ENCODE measurements around the gene NTRK2. TPM values are rescaled to one million over a fixed set of nuclear protein-coding genes. Genes with fewer than 3 reads are reported as not detected.

NTRK2 gene
- total RNA-seq, 1 experiment from 2014 or later = not detected

- no peak for TF ChIP-seq ATF3 (IDR thresholded peaks at IDR 0.05)
- TF ChIP-seq POLR2AphosphoS5 (IDR thresholded peaks at IDR 0.05; ENCODE audit: low read depth, low read length) = no peak
- no peak for TF ChIP-seq FOSL1 (IDR thresholded peaks at IDR 0.05; ENCODE audit: low read depth)
- TF ChIP-seq JUND (IDR thresholded peaks at IDR 0.05) = no peak
These were observed 321.5 kb downstream of the NTRK2 start (continued) for GRCh38 chr9:84990850-84991513.

GRCh38 chr9:84991514-84991870 lies 322.0 kb downstream of the NTRK2 start:
- H3K27ac ChIP-seq (ENCODE audit: low read depth, low read length) = no peak overlapping the region
- H3K4me2 ChIP-seq (ENCODE audit: low read length) = no peak overlapping the region
- H3K4me3 ChIP-seq (replicated peaks in 1 of 2; ENCODE audit: low read depth in 1 of 2, low read length in 2 of 2) = no peak overlapping the region
- no peaks in the 10 kb centered on the region for H4K20me1 ChIP-seq (ENCODE audit: insufficient read depth)
- DNase-seq (ENCODE audit: low read depth, low spot score) (no peak), ATAC-seq (no peak)
- H3K27me3 ChIP-seq (ENCODE audit: insufficient read depth, low read length) = peaks cover 51% of the 10 kb centered on the region
- no TSS peak for BruUV-seq (replicated peaks)
- POLR2A ChIA-PET = no interaction called here
- H3K9me2 ChIP-seq (ENCODE audit: insufficient read depth) = no peaks in the 10 kb centered on the region
- CTCF ChIA-PET = no interaction called here
- H3K36me3 ChIP-seq (ENCODE audit: control insufficient read depth in 1 of 2, insufficient read depth in 2 of 2, low read length in 2 of 2) = no peaks in the 10 kb centered on the region
- no peaks in the 10 kb centered on the region for H3K79me2 ChIP-seq (ENCODE audit: insufficient read depth, low read length)
- H3K9ac ChIP-seq (ENCODE audit: low read length) = no peak overlapping the region
- TF ChIP-seq JUND (IDR thresholded peaks at IDR 0.05) (no peak), YY1 (IDR thresholded peaks at IDR 0.05; ENCODE audit: extremely low read depth, insufficient replicate concordance, low read depth, low read length) (no peak)
- intact Hi-C loops (cut with micrococcal nuclease) = no loop called here
- H3K9me3 ChIP-seq (ENCODE audit: control insufficient read depth in 1 of 2, insufficient read depth in 1 of 2, low read depth in 1 of 2, low read length in 2 of 2) = no peaks in the 10 kb centered on the region
- no peaks in the 10 kb centered on the region for H3K4me1 ChIP-seq (ENCODE audit: control insufficient read depth in 1 of 2, insufficient read depth in 2 of 2, low read length in 2 of 2)
- no peak overlapping the region for H2AFZ ChIP-seq (ENCODE audit: low read depth, low read length, poor library complexity, severe bottlenecking)
- RAD21 ChIA-PET (ENCODE audit: low non-redundant PET in 1 of 2, low total read pairs in 2 of 2, uncharacterized antibody in 2 of 2, unreplicated experiment in 2 of 2) = no interaction called here

GRCh38 chr9:84992381-84992780 lies 322.9 kb downstream of the NTRK2 start:
- ChIA-PET CTCF (no interaction called here), RAD21 (ENCODE audit: low non-redundant PET in 1 of 2, low total read pairs in 2 of 2, uncharacterized antibody in 2 of 2, unreplicated experiment in 2 of 2) (no interaction called here), POLR2A (no interaction called here)
- Histone ChIP-seq H3K27ac (ENCODE audit: low read depth, low read length) (no peak overlapping the region), H3K4me3 (replicated peaks in 1 of 2; ENCODE audit: low read depth in 1 of 2, low read length in 2 of 2) (no peak overlapping the region), H3K36me3 (ENCODE audit: control insufficient read depth in 1 of 2, insufficient read depth in 2 of 2, low read length in 2 of 2) (no peaks in the 10 kb centered on the region), H3K9me2 (ENCODE audit: insufficient read depth) (no peaks in the 10 kb centered on the region), H2AFZ (ENCODE audit: low read depth, low read length, poor library complexity, severe bottlenecking) (no peak overlapping the region), H3K4me1 (ENCODE audit: control insufficient read depth in 1 of 2, insufficient read depth in 2 of 2, low read length in 2 of 2) (no peaks in the 10 kb centered on the region), H4K20me1 (ENCODE audit: insufficient read depth) (no peaks in the 10 kb centered on the region), H3K79me2 (ENCODE audit: insufficient read depth, low read length) (no peaks in the 10 kb centered on the region), H3K9me3 (ENCODE audit: control insufficient read depth in 1 of 2, insufficient read depth in 1 of 2, low read depth in 1 of 2, low read length in 2 of 2) (no peaks in the 10 kb centered on the region), H3K9ac (ENCODE audit: low read length) (no peak overlapping the region), H3K27me3 (ENCODE audit: insufficient read depth, low read length) (peaks cover 45% of the 10 kb centered on the region), H3K4me2 (ENCODE audit: low read length) (no peak overlapping the region)
- DNase-seq (ENCODE audit: low read depth, low spot score) = no peak
- no TSS peak for BruUV-seq (replicated peaks)
- intact Hi-C loops (cut with micrococcal nuclease) = no loop called here
- no peak for ATAC-seq
- TF ChIP-seq SRF (IDR thresholded peaks at IDR 0.05; ENCODE audit: low read depth) (no peak), ELF1 (IDR thresholded peaks at IDR 0.05; ENCODE audit: borderline replicate concordance, low read depth) (no peak), YY1 (IDR thresholded peaks at IDR 0.05; ENCODE audit: extremely low read depth, insufficient replicate concordance, low read depth, low read length) (no peak), SP1 (IDR thresholded peaks at IDR 0.05; ENCODE audit: low read depth) (no peak), ZNF274 (IDR thresholded peaks at IDR 0.05; ENCODE audit: low read depth, low read length) (no peak), EZH2phosphoT487 (IDR thresholded peaks at IDR 0.05; ENCODE audit: borderline replicate concordance) (no peak), EGR1 (IDR thresholded peaks at IDR 0.05; ENCODE audit: low read depth) (no peak), SIN3A (IDR thresholded peaks at IDR 0.05; ENCODE audit: low read depth) (no peak), FOSL1 (IDR thresholded peaks at IDR 0.05; ENCODE audit: low read depth) (no peak), ZBTB33 (IDR thresholded peaks at IDR 0.05; ENCODE audit: extremely low read depth, insufficient replicate concordance, low read length) (no peak)

Data from HCT116 (cell line).